ENCODE data around the gene MPPED1. TPM values are rescaled to one million over a fixed set of nuclear protein-coding genes. Genes with fewer than 3 reads are reported as not detected.

The MPPED1 gene
- total and polyA plus RNA-seq, 2 donors (not counting 3 experiments of a cell fraction or from before 2014, with no cell fraction given), result not detected

DNA sequence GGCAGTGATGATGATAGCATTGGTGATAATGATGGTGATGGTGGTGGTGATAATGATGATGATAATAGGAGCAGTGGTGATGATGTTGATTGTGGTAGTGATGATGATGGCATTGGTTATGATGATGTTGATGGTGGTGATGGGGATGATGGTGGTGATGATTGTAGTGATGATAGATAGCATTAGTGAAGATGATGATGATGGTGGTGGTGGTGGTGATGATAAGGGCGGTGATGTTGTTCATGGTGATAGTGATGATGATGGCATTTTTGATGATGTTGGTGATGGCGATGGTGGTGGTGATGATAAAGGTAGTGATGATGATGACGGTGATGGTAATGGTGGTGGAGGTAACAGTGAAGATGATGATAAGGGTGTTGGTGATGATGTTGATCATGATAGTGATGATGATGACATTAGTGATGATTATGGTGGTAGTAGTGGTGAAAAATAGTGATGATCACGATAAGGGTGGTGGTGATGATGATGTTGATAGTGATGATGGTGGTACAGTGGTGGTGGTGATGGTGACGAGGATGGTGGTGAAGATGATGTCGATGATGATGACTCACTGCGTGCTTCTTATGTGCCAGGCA, 93.0 kb downstream of the MPPED1 start:
- no peak for DNase-seq (ENCODE audit: low read depth, low spot score)
- dilution Hi-C loops (cut with MboI; ENCODE audit: extremely low pct_ligation_motif_present, low sequenced_read_pairs), result no loop called here
- no peak overlapping the region for H3K4me2 ChIP-seq (ENCODE audit: insufficient read depth, low read length)
- no peaks in the 10 kb centered on the region for H3K9me1 ChIP-seq (replicated peaks; ENCODE audit: control insufficient read depth, extremely low read depth, insufficient read depth, low read length)
- H3K27me3 ChIP-seq (ENCODE audit: control insufficient read depth in 2 of 2, insufficient read depth in 2 of 2, low read length in 2 of 2), result no peaks in the 10 kb centered on the region
- H3K79me2 ChIP-seq (ENCODE audit: control insufficient read depth, insufficient read depth, low read length), result no peaks in the 10 kb centered on the region
- H4K20me1 ChIP-seq (replicated peaks; ENCODE audit: control insufficient read depth, extremely low read depth, insufficient read depth, low read length), result no peaks in the 10 kb centered on the region
- intact Hi-C loops (cut with micrococcal nuclease), result no loop called here
- no peak overlapping the region for H3K27ac ChIP-seq (ENCODE audit: insufficient read depth, low read depth, low read length)
- H2AFZ ChIP-seq (ENCODE audit: low read depth, low read length), result no peak overlapping the region
- FAIRE-seq, result no peak
- ChIA-PET CTCF (no interaction called here), POLR2A (no interaction called here)
- H3K36me3 ChIP-seq (ENCODE audit: control insufficient read depth in 2 of 2, extremely low read depth in 1 of 2, insufficient read depth in 2 of 2, low read length in 2 of 2), result no peaks in the 10 kb centered on the region
- no peaks in the 10 kb centered on the region for H3K4me1 ChIP-seq (ENCODE audit: control insufficient read depth, extremely low read depth, insufficient read depth, low read length)
- H3K9me3 ChIP-seq (replicated peaks; ENCODE audit: control insufficient read depth, insufficient read depth, low read length), result peaks cover 10% of the 10 kb centered on the region
- no peak overlapping the region for H3K9ac ChIP-seq (replicated peaks; ENCODE audit: extremely low read depth, insufficient read depth, low read length)
- no peak for TF ChIP-seq EZH2 (IDR thresholded peaks at IDR 0.05; ENCODE audit: borderline replicate concordance, low read depth, low read length, severe bottlenecking)
- no peak overlapping the region for H3K4me3 ChIP-seq (replicated peaks in 1 of 3; ENCODE audit: insufficient read depth in 1 of 3, low read depth in 1 of 3, low read length in 3 of 3)
- BruUV-seq (replicated peaks), result no TSS peak

GRCh38 chr22:43505423-43505822, 93.6 kb downstream of the MPPED1 start:
- Histone ChIP-seq H3K9ac (replicated peaks; ENCODE audit: extremely low read depth, insufficient read depth, low read length) (no peak overlapping the region), H4K20me1 (replicated peaks; ENCODE audit: control insufficient read depth, extremely low read depth, insufficient read depth, low read length) (no peaks in the 10 kb centered on the region), H3K27me3 (ENCODE audit: control insufficient read depth in 2 of 2, insufficient read depth in 2 of 2, low read length in 2 of 2) (no peaks in the 10 kb centered on the region), H3K9me1 (replicated peaks; ENCODE audit: control insufficient read depth, extremely low read depth, insufficient read depth, low read length) (no peaks in the 10 kb centered on the region), H3K4me2 (ENCODE audit: insufficient read depth, low read length) (no peak overlapping the region), H3K79me2 (ENCODE audit: control insufficient read depth, insufficient read depth, low read length) (no peaks in the 10 kb centered on the region), H2AFZ (ENCODE audit: low read depth, low read length) (no peak overlapping the region), H3K4me3 (replicated peaks in 1 of 3; ENCODE audit: insufficient read depth in 1 of 3, low read depth in 1 of 3, low read length in 3 of 3) (no peak overlapping the region), H3K4me1 (ENCODE audit: control insufficient read depth, extremely low read depth, insufficient read depth, low read length) (no peaks in the 10 kb centered on the region), H3K27ac (ENCODE audit: insufficient read depth, low read depth, low read length) (no peak overlapping the region), H3K9me3 (replicated peaks; ENCODE audit: control insufficient read depth, insufficient read depth, low read length) (peaks cover 10% of the 10 kb centered on the region), H3K36me3 (ENCODE audit: control insufficient read depth in 2 of 2, extremely low read depth in 1 of 2, insufficient read depth in 2 of 2, low read length in 2 of 2) (no peaks in the 10 kb centered on the region)
- no TSS peak for BruUV-seq (replicated peaks)
- dilution Hi-C loops (cut with MboI; ENCODE audit: extremely low pct_ligation_motif_present, low sequenced_read_pairs) (no loop called here), intact Hi-C loops (cut with micrococcal nuclease) (no loop called here)
- CTCF ChIA-PET, result no interaction called here
- FAIRE-seq (no peak), DNase-seq (ENCODE audit: low read depth, low spot score) (no peak)
- POLR2A ChIA-PET, result no interaction called here
- TF ChIP-seq EZH2 (IDR thresholded peaks at IDR 0.05; ENCODE audit: borderline replicate concordance, low read depth, low read length, severe bottlenecking), result no peak
- TF ChIP-seq, protein P1, sequence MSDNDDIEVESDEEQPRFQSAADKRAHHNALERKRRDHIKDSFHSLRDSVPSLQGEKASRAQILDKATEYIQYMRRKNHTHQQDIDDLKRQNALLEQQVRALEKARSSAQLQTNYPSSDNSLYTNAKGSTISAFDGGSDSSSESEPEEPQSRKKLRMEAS (IDR thresholded peaks at IDR 0.05; ENCODE audit: insufficient read depth, insufficient read length), result no peak
- no peak for TF ChIP-seq MYC (IDR thresholded peaks at IDR 0.05; ENCODE audit: low read depth, low read length)
- TF ChIP-seq JUN (IDR thresholded peaks at IDR 0.05; ENCODE audit: borderline replicate concordance, insufficient read depth, insufficient read length, low read depth), result no peak
- TF ChIP-seq POLR2AphosphoS5 (IDR thresholded peaks at IDR 0.05; ENCODE audit: insufficient read depth, low read depth, low read length), result no peak
- TF ChIP-seq GATA2 (IDR thresholded peaks at IDR 0.05; ENCODE audit: insufficient read depth, insufficient read length, low read depth, low read length), result no peak
- TF ChIP-seq CTCF (IDR thresholded peaks at IDR 0.05; ENCODE audit: extremely low read depth in 1 of 2, insufficient read depth in 1 of 2, low read depth in 1 of 2, low read length in 2 of 2), result no peak
- no peak for TF ChIP-seq FOS (IDR thresholded peaks at IDR 0.05; ENCODE audit: borderline replicate concordance, insufficient read depth, low read length)
- TF ChIP-seq POLR2A (IDR thresholded peaks at IDR 0.05; ENCODE audit: low read depth, low read length), result no peak
